AG09309 (cell line): ENCODE measurements around the gene STIM1.

Experiments
- DNase-seq: peaks from one replicate; pipeline ENCODE4 v3.0.0-alpha.2; 2010; ENCODE audit warnings: low read depth
- H3K4me3 ChIP-seq: 2 replicates; pipeline ENCODE4 v1.5.1; 2011; ENCODE audit warnings: mild to moderate bottlenecking, low read depth, low read length, moderate library complexity; ENCODE audit not compliant: control insufficient read depth
- TF ChIP-seq, protein P1 (sequence below): IDR thresholded peaks from 2 replicates; pipeline ENCODE4 v1.5.1; 2011; ENCODE audit warnings: mild to moderate bottlenecking, low read depth, low read length, inconsistent platforms; ENCODE audit not compliant: insufficient read depth, control insufficient read depth; ENCODE audit errors: missing control alignments

Gene STIM1

DNA sequence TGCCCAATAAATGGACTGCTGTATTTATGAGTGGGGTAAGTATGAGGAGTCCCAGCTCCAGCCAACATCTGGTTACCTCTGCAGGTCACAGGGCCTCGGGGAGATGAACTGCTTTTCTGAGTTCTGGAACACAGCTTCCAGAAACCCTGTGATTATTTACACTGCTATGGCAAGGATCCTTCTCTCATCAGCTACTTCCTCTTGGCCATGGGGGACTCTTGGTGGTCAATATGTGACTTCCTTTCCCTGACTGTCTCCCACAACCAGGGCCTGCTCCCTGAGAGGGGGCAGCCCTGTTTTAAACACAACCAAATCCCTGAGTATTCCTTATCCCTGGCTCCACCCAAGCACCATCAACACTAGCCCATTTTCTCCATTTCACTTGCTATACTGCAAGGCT is 24.7 kb upstream of the STIM1 start:
- TF ChIP-seq, protein P1, sequence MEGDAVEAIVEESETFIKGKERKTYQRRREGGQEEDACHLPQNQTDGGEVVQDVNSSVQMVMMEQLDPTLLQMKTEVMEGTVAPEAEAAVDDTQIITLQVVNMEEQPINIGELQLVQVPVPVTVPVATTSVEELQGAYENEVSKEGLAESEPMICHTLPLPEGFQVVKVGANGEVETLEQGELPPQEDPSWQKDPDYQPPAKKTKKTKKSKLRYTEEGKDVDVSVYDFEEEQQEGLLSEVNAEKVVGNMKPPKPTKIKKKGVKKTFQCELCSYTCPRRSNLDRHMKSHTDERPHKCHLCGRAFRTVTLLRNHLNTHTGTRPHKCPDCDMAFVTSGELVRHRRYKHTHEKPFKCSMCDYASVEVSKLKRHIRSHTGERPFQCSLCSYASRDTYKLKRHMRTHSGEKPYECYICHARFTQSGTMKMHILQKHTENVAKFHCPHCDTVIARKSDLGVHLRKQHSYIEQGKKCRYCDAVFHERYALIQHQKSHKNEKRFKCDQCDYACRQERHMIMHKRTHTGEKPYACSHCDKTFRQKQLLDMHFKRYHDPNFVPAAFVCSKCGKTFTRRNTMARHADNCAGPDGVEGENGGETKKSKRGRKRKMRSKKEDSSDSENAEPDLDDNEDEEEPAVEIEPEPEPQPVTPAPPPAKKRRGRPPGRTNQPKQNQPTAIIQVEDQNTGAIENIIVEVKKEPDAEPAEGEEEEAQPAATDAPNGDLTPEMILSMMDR, result no peak
- H3K4me3 ChIP-seq, result no peak overlapping the region
- DNase-seq, result no peak

DNA sequence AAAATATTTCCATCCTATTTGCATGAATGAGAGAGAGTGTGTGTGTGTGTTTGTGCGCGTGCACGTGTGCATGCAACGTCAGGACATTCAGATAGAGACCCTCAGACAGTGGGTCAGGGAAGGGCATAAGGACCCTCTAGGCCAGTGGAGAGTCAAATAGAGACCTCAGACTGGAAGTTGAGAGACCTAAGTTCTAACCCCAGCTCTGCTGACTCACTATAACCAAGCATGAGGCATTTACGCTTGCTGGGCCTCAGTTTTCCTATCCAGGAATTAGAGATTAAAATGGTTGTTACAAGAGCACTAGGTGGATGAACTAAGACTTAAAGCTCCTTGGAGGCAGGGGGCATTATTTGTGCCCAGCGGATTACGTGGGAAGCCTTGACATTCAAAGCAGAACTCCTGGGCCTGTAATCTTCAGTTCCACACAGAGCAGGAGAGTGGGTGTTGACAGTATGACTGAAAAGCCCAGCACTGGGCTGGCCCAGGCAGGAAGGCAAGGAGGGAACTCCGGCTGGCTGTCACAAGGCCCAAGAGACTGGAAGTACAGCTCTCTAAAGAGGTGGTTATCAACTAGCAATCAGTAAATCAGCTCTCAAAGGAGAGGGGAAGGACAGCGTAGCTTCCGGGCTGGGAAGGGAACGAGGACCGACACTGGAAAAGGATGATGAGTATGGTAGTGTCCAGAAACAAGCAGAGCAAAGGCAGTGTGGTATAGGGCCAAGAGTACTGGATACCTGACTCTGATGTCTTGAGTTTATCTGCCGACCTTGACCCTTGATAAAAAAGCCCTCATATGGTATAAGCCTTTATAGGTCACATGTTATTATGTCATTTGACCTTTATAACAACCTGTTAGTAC is 23.9 kb upstream of the STIM1 start:
- no peak overlapping the region for H3K4me3 ChIP-seq
- DNase-seq, result no peak
- TF ChIP-seq, protein P1, result no peak

DNA sequence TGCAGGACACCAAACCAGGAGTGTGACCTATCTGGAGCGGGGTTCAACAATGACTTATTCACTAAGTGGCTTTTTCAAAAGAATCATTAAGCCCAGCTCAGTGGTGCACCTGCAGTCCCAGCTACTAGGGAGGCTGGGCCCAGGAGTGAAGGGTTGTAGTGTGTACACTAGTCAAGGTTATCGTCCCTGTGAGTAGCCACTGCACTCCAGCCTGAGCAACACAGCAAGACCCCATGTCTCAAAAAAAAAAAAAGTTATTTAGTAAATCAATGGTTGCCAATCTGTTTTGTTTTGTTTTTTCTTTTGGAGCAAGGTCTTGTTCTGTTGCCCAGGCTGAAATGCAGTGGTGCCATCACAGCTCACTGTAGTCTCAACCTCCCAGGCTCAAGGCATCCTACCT is 22.6 kb upstream of the STIM1 start:
- TF ChIP-seq, protein P1, result no peak
- no peak overlapping the region for H3K4me3 ChIP-seq
- DNase-seq, result no peak

DNA sequence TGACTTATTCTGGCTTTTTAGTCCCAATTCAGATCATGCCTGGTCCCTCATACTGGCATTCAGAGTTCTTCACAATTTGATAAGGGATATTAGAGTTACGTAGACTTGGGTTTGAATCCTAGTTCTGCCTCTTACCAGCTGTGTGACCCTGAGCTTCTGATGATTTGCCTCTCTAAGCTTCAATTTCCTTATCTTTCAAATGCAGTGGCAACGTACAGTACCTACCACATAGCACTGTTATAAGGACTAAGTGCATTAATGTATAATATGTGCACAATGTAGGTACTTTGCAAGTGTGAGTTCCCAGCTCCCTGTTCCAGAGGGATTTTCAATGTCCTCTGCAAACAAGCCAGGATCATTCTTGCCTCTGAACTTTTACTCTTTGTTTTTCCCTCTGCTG is 22.0 kb upstream of the STIM1 start:
- H3K4me3 ChIP-seq, result no peak overlapping the region
- TF ChIP-seq, protein P1, result no peak
- no peak for DNase-seq

DNA sequence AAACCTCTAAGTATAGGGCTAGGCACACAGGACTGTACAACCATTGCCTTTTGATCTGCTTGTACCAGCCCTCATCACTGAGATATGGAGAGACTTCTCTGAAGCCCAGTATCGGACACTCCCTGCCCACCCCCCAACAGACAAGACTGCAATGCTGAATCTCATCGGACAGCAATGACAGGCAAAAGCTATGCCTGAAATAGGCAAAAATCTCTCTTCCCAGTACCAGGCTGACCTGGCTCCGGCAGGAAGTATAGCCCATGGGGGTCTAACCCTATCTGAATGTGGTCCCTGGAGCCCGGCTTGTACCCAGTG is 21.2 kb upstream of the STIM1 start:
- no peak overlapping the region for H3K4me3 ChIP-seq
- no peak for DNase-seq
- TF ChIP-seq, protein P1, result no peak

DNA sequence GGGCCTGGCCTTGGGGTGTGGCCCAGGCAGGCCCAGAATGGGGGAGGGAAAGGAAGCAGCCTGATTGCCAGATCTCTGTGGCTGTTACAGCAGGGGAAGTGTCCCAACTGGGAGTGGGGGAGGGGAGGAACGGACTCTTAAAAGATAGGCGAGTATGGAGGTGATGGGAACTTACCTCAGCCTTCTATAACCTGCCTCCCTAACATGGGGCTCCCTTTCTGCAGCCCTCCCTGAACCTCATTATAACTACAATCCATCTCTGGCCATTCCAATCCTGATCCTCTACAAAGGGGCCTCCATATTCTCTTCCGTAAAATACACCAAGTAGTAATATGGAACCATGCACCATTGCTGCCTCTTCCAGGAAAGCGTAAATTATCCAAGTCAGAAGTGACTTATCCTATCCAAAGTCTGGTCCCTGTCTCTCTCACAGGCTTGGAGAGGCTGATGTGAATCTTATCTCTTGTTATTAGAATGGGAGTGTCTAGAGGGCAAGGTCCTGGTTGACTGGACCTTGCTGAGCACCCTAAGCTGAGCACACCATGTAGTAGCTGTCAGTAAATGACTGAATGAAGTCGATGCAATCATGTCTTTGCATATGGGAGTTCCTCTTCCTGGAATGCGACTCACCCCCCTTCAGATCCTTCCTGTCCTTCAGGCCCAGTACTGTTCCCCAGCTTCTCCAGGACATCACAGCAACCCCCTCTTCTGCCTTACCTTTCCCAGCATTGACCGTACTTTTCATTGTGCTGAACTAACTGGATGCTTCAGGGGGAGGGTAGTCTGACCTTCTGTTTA is 20.6 kb upstream of the STIM1 start:
- TF ChIP-seq, protein P1, result no peak
- no peak for DNase-seq
- H3K4me3 ChIP-seq, result no peak overlapping the region
